ELF-1 (cell line): ENCODE results near the gene TENM3.

Experiments used
- DNase-seq: peaks from one replicate; pipeline ENCODE4 v3.0.0-alpha.2; 2016; ENCODE audit warnings: low read depth, low spot score

TENM3 gene

GRCh38 chr4:182770259-182770995 is 527.2 kb downstream of the TENM3 start:
- DNase-seq: peak; percentile 56

GRCh38 chr4:182770996-182771514 is 527.9 kb downstream of the TENM3 start:
- peak; percentile 49 for DNase-seq

DNA sequence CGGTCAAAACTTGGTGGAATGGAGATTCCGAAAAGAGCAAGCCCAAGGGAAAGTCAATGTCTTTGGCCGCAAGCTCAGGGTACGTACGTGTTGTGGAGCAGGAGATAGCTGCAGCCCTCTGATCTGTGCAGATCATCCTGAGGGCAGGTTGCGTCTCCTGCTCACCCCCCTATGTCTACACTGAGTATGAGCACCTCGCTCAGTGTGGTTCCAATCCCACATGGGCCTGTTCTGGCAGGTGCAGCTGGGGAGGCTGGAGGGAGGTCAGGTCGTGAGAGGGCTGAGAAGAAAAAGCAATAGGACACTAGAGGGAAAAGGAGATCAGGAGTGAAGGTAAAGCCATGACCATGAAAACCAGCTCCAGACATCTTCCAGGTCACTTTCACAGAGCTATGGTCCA is 531.9 kb downstream of the TENM3 start:
- DNase-seq: no peak

DNA sequence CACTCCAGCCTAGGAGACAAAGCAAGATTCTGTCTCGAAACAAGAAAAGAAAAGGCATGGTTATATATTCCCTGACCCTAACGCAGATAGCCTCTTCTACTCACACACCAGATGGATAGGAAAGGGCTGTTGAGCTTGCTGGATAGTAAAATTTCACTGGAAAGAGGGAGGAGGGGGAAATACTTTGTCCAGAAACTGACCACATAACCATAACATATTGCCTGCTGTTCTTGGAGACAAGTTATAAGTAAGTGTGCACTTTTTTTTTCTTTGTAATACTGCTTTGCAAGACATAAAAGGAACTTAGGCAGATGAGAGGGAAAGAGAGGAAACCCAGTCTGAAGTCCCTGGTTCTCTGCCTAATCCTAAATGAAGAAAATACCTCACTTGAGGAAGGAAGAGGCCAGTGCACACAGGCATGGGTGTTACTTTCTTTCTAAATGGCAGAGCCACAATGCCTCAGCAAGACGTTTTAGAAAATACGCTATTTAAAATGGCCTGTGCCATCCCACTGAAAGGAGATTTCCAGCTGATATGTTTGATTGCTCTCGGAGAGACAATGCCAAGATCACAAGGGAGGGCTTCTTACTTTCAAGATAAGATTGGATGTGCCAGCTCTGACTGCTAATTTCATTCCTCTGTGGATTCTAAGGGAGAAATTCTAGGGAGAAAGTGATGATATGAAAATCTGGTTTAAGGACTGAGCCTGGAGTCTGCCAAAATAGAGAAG is 533.3 kb downstream of the TENM3 start:
- DNase-seq: no peak

DNA sequence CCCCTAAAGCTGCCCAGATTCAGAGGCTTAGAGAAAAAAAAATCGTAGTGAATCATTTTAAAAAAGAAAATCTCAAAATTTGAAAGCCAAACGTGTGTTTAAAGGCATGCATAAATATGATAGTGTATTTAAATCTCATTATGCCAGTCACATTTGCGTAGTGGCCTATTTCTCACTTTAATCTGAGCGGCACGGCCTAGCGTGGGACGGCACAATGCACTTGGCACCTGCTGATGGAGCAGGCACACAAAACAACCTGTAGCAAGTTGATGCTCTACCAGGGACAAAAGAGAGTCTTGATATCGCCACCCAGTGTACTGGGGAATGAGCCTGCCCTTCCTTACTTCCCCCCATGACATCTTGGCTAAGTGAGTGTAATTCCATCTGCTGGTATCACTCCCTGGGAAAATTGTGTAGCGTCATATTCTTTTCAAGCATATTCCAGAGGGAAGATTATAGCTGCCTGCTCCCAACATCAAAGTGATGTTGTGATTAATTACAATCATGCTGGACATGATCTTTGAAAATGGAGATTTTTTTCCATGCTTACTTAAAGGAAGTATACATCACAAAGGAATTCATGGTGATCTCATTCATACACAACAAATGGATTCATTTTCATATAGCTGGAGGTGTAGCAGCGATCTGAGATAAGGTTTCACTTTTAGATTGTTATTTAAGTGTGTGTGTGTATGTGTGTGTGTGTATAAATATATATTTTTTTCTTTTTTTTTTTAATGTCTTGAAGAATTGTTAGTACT is 535.2 kb downstream of the TENM3 start:
- no peak for DNase-seq

DNA sequence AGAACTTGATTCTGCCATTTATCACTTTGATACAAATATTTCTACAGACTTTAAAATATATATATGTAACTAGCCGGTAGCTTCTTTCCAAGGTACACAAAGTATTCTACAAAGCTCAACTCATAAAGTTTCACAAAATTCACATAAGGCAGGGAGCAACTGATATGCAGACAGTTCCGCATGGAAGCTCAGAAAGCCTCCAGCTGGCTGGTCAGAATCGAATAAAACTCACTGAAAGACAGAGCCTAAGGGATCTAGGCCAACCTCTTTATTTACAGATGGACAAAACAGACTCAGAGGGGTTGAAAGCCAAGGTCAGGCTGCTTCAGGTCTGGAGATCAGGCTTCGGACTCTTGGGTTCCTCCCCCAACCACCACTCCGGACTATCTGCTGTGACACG is 543.8 kb downstream of the TENM3 start:
- no peak for DNase-seq

- DNase-seq: no peak
These were observed 545.0 kb downstream of the TENM3 start for GRCh38 chr4:182788201-182788600.

DNA sequence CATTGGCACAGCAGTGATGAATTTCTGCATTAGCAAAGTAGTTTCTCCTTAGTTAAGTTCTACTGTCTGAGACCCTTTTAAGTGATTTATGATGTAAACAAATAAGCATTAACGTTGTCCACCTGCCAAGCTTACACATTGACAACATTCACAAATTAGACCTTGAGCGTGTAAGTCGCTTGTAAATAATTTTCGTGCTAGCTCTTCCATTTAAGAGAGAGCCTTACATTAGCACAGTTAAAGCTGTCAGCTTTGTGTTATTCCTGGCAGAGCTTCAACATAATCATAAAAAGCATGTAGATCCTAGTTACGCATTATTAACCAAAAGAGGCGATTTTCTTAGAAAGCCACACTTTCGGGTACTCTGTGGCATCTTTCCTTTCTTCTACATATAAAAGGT is 546.3 kb downstream of the TENM3 start:
- no peak for DNase-seq

DNA sequence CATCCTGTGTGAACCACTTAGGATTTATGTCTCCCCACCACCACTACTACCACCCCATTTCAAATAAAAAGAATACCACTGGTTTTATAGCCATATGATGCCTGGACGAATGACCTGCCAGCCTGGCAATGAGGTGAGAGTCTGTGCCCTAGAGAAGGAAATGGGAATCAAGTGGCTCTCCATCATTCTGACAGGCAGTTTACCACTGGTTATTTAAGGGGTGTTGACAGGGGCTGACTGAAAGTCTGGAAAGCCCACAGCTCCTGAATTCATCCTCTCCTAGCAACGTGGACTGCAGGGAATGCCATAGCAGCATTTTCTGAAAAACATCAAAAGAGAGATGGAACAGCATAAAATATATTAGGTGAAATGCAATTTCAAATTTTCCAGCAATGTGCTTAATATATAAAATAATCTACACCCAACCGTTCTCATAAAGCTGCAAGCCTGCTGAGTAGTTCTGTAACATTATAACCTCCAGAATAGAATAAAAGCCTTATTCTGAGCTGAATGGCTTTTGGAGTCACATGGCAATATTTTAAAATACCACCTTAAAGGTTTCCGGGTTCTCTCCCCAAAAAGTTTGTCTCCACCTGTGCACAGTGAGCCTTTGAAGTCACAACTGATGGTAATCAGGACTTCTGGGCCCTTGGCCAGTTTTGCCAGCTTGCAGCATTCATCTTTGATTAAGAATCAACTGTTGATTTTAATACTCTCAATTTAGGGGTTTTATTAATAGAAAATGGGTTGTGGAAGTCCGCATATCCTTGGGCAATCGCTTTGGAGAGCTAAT is 552.4 kb downstream of the TENM3 start:
- DNase-seq: no peak

GRCh38 chr4:182799515-182800215 is 556.5 kb downstream of the TENM3 start:
- no peak for DNase-seq

DNA sequence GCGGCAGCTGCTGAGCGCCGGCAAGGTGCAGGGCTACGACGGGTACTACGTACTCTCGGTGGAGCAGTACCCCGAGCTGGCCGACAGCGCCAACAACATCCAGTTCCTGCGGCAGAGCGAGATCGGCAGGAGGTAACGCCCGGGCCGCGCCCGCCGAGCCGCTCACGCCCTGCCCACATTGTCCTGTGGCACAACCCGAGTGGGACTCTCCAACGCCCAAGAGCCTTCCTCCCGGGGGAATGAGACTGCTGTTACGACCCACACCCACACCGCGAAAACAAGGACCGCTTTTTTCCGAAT is 557.0 kb downstream of the TENM3 start:
- peak; percentile 81 for DNase-seq

- DNase-seq: no peak
These were observed 558.4 kb downstream of the TENM3 start for GRCh38 chr4:182801636-182802035.

DNA sequence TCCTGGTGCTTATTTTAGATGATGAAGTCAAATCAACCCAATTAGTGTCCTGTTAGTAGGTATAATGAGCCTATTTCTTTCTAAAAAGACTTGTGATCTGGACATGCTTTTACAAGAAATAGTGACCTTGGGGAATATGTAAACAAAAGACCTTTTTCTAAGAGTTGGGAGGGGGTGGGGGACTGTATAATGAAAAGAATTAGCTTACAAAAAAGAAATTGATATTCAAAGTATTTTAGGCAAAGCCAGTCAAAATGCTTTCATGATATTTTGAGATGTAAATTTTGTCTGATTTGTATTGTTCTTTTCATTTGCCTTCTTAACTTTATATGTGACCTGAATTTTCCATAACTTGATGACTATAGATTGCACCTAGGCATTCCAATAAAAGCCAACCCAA is 559.4 kb downstream of the TENM3 start:
- DNase-seq: no peak

- peak; percentile 35 for DNase-seq
These were observed 560.0 kb downstream of the TENM3 start for GRCh38 chr4:182803235-182803634.

DNA sequence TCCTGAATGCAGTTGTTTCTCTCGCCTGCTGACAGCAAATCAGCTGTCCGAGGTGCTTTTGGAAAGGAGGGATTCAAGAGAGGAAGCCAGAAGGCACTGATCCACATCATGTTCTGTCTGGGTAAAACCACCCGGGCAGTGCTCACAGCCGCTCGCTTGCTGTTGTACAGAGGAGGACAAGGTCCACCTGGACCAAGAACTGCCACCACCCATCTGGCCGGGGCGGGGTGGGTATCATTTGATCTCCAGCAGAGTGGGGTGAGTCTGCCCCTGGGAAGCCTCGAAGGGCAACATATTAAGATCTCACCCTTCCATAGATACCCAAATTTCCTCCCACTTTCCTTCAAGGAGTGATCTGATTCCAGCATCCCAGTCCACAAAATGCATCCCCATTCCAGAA is 560.9 kb downstream of the TENM3 start:
- DNase-seq: no peak

- DNase-seq: no peak
These were observed 562.1 kb downstream of the TENM3 start for GRCh38 chr4:182805321-182805720.

DNA sequence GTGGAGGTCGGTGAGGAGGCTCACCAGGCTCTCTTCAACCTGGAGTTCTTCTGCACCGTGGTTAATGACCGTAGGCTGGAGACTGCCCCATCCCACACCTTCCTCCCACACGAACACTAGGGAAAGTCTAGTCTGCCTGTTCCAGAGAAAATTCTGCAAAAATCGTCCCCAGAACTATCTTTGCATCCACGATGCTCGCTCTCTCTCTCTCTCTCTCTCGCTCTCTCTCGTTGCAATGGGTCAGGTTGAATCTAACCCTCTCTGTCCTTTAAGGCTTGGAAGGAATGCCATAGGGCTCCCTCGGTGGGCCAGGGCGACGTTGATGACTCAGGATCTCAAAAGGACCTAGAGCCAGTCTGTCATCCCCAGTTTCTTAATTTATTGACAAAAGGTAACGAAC is 562.5 kb downstream of the TENM3 start:
- no peak for DNase-seq

DNA sequence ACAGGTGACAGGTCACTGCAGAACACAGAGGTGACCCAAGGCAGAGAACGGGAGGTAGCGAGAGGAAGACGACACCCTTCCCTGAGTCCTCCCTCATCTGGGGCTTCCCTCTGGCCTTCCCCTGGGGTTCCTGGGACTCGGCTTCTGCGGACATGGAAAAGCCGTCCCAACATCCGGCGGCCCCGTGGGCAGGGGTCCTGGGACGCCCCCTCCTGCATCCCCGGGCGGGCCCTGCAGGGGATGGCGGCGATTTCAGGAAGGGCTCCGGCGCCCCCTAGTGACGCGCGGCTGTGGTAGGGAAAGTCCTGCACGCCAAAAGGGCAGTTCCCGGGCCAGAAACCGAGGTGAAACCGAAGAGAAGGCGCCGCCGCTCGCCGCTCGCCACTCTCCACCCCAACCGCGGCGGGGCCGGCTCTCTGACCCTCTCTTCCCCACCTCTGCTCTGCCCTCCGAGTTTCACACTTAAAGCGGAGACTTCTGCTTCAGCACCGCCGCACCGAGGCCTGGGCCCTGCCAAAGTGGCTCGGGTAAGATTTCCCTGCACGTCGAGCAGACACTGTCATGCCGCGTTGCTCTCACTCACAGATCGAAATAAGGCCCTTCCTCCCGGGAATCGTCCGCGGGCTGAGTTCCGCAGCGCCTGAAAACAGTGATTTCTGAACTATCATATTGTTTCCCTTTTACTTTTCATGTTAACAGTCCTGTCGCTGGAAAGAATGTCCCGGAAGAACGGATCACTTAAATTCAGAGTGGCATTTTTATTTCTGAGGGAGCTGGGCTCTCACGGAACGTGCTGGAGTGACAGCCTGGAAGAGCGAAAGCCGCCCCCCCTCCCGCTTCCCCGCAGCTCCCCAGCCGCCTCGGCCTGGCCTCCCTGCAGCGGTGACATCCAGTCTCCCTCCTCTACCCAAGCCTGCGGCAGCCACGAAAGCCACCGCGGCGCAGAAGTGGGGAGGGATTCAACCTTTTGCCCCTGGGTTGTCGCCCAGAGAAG is 563.4 kb downstream of the TENM3 start:
- peak; percentile 96 for DNase-seq

GRCh38 chr4:182807346-182807745 is 564.1 kb downstream of the TENM3 start:
- no peak for DNase-seq
